GM18508 (cell line): Measurements from ENCODE around the gene FGF22.
"Not testable (repeated sequence)": the region's sequence is repeated elsewhere in the genome, so short reads cannot be mapped to it uniquely, and the experiment has no call there.

ENCODE experiments used
- ATAC-seq: cut with Tn5 transposase; IDR thresholded peaks from one replicate; pipeline ENCODE4 v1.9.1; 2021; ENCODE audit warnings: moderate number of reproducible peaks; ENCODE audit not compliant: insufficient read depth, unreplicated experiment

FGF22 gene

DNA sequence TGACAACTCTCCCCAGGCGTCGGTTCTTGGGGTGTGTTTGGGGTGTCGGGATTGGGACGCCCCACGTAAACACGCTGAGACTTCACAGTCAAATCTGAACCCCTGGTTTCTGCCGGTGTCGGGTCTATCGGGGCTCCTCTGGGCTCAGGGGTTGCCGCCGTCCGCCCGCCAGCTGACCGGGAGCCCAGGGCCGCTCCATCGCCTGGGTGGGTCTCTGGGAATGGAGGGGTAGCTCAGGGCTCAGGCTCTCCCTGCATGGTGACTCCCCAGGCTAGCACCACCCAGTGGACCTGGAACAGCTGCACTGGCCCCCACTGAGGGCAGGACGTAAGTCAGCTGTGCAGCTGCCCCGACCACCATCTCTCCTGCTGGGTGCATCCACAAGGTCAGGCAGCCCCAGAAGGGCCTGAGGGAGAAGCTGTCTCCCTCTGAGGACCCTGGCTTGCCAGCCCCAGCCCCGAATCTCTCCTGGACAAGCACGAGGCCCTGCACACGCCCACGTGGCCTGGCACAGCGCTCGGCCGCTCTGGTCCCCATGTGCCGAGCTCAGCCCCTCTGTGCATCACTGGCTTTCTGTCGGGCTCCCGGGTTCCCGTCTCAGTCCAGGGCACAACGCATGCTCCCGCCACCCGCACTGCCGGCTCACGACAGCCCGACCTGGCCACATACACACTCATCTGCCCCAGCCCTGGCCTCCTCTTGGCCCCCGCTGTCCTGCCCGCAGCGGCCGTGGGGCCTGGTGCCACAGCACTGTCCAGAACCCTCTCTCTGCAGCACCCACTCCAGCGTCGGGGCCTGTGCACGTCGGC is 17.3 kb downstream of the FGF22 start:
- no peak for ATAC-seq

DNA sequence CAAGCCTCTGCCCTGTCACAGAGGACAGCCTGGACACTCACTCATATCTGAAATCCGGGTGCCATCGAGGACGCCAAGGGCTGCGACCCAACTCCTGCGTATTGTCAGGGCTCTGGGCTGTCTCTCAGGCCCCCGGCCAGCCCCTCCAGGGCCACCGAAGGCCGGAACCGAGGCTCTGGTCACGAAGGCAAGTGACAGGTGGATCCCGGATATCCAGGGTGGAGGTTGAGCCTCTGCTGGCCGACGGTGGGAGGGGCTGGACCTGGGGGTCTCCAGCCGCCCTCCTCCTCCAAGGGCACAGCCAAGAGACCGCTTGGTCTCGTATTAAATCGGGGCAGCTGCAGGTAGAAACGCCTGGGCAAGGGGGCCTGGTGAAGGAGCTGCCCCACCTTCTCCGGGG is 17.9 kb downstream of the FGF22 start:
- no peak for ATAC-seq

DNA sequence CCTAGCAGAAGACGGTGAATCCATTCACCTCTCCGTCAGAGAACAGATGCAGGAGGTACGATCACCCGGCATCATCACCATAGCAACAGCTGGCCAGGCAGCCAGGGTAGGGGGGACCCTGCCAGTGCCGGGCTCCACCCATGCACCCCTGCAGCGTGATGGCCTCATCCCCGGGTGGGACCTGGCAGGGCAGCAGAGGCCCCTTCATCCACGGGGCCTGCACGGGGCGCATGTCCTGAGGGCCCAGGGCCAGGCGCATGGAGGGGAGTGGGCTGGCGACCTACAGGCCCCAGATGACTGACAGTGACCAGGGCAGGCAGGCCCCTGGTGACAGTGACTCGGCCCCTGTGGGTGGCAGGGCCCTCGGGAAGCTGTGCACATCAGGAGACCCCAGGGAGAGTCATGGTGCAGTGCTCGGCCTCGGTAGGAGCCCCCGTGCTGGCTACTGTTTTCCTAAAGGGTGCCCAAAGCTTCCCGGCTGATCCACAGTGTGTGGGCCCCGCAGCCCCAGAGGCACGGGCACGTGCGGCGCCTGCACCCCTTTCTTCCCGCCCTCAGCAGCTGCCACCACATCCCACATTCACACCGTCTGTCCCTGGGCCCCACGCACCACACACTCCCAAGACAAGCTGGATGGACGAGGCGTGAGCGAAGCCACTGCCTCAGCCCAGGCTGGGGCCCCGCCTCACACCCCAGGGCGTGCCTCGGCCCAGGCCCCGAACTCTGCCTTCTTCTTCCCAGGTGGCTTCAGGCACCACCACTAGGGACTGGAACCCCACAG is 18.6 kb downstream of the FGF22 start:
- no peak for ATAC-seq

DNA sequence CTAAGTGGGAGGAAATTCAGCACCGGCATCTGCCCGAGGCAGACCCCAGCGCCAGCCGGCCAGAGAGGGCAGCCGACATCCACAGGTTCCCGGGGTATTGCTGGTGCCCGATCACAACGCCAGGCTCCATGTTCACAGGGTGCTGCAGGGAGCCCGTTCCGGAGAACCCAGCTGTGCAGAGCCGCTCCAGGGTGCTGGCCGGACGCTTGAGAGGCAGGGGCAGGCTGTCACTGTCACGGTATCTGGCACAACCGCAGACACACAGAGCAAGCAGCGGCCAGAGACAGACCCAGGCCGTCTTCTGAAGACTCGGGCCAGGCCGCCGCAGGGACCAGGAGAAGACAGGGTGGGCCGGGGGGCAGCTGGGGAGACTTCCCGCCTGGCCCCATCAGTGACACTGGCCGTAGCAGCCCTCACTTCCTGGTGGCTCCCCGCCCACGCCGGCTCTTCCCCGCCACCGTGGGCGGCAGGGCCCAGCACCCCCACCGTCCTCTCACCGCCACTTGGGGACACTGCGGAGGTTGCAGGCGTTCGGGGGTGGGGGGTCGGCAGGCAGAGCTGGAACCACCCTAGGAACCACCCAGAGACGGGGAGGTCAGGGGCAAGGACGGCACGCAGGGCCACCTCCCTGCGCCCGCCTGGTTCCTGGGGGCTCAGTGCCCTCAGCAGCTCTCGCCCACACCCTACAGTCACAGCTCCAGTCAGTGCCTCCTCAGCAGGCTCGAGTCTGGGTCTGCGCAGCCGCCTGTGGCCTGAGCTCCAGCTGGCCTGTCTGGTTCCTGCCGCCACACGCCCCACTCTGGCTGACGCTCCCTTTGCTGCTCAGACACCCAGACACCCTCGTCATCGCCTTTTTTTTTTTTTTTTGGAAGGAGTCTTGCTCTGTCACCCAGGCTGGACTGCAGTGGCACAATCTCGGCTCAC is 19.5 kb downstream of the FGF22 start:
- no peak for ATAC-seq

DNA sequence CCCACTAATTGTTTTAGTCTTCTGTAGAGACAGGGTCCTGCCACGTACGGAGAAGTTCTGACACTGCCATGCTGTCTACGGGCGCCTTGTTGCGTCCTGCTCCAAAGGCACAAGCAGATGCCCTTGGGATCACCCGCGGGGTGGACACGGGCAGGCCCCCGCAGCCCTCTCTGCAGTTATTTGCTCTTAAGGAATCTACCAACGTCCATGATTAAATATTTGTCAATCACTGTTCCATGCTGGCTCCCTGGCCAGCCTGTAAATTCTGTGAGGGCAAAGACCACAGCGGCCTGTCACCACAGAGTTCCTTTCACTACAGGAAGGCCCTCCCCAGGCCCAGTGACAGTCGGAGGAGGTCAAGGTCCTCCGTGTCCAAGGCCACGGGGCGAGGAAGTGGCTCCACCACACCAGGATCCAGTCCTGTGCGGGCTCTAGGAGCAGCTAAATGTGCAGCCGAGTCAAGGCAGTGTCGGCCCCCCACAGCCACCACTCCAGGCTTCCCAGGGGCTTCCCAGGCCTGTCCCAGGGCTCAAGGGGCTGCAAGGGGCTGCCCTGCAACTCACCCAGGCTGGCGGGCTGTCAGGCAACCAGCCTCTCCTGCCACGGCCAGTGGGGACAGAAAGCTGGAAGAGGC is 21.2 kb downstream of the FGF22 start:
- no peak for ATAC-seq

DNA sequence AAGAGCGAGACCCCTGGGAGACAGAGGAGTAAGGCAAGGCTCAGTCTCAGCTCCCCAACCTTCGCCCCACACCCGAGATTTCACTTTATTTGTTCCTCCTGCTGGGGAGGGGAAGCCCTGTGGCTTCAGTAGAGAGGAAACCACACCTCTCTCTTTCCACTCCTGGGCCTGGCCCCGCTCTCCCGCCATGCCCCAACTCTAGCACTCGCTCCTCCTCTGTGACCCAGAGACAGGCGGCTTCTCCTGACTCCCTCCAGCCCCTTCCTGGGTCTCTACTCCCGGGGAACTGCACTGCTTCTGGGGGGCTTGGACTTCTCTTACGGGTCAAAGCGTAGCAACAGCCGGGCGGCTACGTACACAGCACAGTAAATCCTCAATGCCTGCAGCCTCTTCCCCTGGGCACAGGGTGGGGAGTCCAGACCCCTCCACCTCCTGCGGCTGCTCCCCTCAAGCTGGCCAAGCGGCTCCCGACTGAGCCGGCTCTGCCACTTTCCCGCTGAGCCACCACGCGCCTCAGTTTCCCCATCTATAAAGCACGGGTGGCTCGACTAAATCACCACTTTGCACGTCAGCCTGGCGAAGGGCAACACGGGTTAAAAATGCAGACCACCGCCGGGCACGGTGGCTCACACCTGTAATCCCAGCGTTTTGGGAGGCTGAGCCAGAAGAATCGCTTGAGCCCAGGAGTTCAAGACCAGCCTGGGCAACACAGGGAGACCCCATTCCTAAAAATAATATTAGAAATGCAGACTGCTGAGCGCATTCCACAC is 21.9 kb downstream of the FGF22 start:
- no peak for ATAC-seq

DNA sequence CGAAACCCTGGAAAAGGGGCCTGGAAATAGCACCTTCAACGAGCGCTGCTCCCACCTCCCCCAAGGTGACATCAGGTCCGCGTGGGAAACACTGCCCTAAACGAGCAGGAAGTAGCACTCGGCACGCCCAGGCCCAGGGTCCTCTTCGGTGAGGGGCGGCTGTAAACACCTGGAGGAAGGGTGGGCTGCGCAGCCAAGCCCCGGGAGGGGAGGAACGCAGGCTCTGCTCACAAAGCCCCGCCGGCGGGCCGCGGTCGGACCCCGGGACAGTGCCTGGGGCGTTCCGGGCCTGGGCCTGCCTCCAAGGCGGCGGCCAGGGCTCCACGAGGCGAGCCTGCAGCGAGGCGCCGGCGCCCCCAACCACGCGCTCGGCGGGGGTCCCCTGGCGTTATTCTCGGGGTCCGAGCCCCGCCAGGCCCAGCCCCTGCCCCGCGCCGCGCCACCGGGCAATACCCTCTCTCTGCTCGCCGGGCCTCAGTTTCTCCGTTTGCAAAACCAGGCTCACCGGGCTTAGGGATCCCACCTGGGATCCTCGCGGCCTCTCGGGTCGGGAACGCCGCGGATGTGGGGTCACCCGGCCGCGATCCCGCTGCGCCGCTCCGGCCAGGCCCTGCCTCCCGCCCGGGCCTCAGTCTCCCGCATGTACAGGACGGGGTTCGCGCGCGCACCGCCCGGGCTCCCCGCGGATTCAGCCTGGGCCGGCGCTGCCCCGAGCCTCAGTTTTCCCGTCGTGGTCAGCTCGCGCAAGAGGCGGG is 22.7 kb downstream of the FGF22 start:
- no peak for ATAC-seq

DNA sequence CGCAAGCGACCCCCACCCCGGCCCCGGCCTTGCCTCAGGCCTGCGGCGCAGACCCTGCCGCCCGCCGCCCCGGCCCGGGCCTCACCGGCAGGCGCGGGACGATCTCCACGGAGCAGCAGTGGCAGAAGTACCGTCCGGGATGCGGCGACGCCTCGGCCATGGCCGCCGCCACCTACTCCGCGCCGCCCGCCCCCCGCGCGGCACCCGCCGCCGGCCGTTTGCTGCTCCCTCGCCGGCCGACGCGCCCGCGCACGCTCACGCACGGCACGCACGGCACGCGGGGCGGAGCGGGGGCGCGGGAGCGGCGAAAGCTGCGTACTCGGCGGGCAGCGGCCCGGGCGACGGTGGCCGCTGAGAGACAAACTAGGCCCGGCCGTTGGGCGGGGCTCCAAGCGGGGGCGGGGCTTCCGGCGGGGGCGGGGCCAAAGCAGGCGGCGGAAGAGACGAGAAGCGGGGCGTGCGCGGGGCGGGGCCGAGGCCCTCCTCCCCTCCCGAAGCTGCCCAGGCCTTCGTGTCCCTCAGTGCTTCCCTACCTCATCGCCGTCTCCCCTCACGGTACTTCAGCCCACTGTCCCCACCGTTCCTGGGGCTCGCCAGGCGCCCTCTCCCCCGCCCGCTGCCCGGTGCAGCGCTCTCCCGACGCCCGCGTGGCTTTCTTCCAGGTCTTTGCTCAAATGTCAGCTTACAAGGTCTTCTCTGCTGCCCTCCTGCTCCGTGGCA is 23.4 kb downstream of the FGF22 start, which contains the start of gene RNF126:
Gene RNF126 (minus strand): TSS at position 253 of the 720 bp plus-strand sequence. CDS start 93 bp downstream, at position 160.
- ATAC-seq = no peak

DNA sequence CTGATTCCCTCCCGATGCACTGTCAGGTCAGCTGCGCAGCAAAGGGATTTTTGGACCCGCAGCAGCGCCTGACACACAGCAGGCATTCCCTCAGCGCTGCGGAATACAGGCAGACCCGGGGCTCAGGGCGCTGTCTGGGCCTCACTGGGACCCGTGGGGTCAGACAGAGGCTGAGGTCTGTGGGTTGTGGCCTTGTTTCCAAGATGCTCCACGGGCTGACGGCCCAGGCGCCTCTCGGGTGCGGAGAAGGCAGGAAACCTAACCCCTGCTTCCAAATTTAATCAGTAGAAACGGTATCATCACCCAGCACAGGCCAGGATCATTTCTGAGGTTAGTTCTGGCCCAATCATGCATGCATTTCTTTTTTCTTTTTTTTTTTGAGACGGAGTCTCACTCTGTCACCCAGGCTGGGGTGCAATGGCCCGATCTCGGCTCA is 24.0 kb downstream of the FGF22 start:
- no peak for ATAC-seq

DNA sequence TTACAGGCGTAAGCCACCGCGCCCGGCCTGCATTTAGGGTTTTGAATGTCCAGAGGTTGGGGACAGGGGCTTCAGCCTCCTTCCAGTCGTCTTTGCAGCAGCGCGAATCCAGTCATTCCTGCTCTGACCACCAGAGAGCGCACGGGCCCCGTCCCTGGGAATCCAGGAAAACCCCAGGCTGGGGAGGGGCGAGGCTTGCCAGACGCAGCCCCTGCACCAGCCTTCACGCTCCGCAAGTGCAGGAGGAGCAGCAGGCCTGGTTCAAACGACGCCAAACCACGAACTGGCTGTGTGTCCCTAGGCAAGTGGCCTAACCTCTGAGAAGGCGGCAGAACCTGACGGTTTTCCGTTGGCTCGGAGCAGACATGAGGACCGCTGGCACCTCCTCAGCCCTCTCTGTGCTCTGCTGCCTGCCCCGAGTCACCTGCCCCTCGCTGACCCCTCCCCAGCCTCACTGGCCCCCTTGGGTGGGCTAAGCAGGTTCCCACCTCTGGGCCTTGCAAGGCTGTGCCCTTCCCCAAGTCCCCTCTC is 25.3 kb downstream of the FGF22 start:
- ATAC-seq = no peak

DNA sequence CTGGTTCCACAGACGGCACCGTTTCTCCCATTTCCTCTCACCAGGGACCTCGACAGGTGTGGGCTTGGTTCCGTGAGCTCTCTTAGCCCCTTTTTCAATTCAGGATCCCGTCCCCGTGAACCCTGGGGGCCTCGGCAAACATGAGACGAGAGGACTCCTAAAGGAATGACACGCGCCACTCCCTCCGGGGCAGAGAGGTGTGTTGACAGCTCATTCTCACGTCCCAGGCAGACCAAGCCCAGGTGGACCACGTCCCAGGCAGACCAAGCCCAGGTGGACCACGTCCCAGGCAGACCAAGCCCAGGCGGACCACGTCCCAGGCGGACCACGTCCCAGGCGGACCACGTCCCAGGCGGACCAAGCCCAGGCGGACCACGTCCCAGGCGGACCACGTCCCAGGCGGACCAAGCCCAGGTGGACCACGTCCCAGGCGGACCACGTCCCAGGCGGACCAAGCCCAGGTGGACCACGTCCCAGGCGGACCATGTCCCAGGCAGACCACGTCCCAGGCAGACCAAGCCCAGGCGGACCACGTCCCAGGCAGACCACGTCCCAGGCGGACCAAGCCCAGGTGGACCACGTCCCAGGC is 27.4 kb downstream of the FGF22 start:
- not testable (repeated sequence) for ATAC-seq

DNA sequence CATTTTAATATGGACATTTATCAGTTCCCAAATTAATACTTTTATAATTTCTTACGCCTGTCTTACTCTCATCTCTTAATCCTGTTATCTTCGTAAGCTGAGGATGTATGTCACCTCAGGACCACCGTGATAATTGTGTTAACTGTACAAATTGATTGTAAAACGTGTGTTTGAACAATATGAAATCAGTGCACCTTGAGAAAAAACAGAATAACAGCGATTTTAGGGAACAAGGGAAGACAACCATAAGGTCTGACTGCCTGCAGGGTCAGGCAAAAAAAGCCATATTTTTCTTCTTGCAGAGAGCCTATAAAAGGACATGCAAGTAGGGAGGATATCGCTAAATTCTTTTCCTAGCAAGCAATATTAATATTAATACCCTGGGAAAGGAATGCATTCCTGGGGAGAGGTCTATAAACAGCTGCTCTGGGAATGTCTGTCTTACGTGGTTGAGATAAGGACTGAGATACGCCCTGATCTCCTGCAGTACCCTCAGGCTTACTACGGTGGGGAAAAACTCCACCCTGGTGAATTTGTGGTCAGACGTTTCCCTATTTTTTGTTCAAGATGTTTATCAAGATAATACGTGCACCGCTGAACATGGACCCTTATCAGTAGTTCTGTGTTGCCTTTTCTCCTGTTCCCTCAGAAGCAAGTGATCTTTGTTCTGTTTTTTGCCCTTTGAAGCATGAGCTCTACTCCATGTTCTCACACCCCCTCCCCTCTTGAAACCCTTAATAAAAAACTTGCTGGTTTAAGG is 29.2 kb downstream of the FGF22 start:
- not testable (repeated sequence) for ATAC-seq

DNA sequence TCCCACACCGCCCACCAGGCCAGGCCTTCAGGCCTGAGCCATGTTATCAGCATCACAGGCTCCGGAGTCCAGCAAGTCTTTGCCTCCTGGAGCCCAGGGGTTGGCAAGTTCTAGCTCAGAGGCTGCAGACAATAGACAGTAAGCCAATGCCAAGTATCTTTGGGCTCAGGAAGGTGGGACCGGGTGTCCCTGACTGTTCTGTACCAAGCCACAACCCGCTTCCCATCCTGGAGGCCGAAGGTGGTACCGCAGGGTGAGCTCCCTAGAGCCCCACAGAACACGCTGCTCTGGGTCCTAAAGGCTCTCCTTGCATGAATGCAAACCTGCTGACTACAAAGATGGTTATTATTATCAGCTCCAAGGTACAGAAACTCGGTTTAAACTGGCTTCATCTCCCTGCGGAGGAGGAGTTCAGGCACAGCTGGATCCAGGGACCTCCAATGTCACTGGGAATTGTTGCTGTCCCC is 31.0 kb downstream of the FGF22 start:
- ATAC-seq = no peak

DNA sequence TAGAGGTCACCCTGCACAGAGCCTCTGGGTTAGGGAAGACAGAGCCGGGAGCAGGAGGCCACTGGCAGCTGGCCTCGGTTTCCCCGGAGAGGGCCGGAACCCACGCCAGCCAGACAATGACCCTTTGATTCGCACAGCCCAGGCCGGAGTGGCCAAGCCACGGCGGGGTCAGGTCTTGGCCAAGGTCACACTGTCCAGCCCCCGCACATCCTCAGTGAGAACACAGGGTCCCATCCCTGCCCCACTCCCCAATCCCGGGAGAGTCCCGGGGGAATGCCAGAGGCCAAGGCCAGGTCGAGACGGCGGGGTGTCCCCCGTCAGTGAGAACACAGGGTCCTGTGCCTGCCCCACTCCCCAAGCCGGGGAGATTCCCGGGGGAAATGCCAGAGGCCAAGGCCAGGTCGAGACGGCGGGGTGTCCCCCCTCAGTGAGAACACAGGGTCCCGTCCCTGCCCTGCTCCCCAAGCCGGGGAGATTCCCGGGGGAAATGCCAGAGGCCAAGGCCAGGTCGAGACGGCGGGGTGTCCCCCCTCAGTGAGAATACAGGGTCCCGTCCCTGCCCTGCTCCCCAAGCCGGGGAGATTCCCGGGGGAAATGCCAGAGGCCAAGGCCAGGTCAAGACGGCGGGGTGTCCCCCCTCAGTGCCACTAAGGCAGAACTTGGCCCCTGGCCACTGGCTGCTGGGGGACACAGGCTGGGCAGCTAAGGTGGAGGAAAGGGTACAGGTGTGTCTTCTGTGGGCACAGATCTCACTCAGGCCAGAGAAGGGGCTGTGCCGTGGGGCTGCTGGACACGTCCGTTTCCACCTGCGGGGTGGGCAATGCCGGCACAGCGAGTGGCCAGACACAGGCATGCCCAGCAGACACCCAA is 34.8 kb downstream of the FGF22 start:
- ATAC-seq = no peak

DNA sequence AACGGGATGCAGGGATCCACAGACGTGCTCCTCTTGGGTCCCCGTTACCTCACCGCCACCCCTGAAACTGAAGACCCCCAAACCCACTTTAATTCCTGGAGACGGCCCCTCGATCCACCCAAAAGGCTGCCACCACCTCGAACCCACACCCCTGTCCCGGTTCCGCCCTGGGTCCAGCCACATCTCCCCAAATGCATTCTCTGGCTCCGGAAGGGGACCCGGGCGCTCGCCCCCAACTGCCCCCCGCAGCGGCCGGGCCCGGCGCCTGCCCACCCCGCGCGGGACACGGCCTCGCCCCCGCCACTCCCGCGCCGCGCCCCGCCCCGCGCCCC is 36.3 kb downstream of the FGF22 start:
- no peak for ATAC-seq
